Hepatocyte (in vitro differentiated cells): ENCODE results near the gene HOXD9. TPM values are rescaled to one million over a fixed set of nuclear protein-coding genes. Genes with fewer than 3 reads are reported as not detected.

Source experiments
- DNase-seq: peaks from one replicate; pipeline ENCODE4 v3.0.0-alpha.2; 2016; ENCODE audit warnings: low spot score
- H2AFZ ChIP-seq: fragments of 200-600 bp; sonication (generic); 2 replicates; pipeline ENCODE4 v1.6.0; 2016; ENCODE audit warnings: antibody characterized with exemption, mild to moderate bottlenecking
- H3K27ac ChIP-seq: fragments of 200-600 bp; sonication (generic); 2 replicates; pipeline ENCODE4 v1.5.1; 2016; ENCODE audit warnings: mild to moderate bottlenecking
- H3K27me3 ChIP-seq: fragments of 200-600 bp; sonication (generic); 2 replicates; pipeline ENCODE4 v1.6.1; 2016
- H3K36me3 ChIP-seq: fragments of 200-600 bp; sonication (generic); replicated peaks from 2 replicates; pipeline ENCODE4 v1.5.1; 2016; ENCODE audit warnings: low read depth; ENCODE audit not compliant: insufficient read depth
- H3K4me1 ChIP-seq: fragments of 200-600 bp; sonication (generic); 2 replicates; pipeline ENCODE4 v1.5.1; 2016; ENCODE audit warnings: mild to moderate bottlenecking, moderate library complexity; ENCODE audit not compliant: insufficient read depth
- H3K4me2 ChIP-seq: fragments of 200-600 bp; sonication (generic); 2 replicates; pipeline ENCODE4 v1.6.0; 2016
- H3K4me3 ChIP-seq: fragments of 200-600 bp; sonication (generic); 2 replicates; pipeline ENCODE4 v1.5.1; 2016; ENCODE audit warnings: mild to moderate bottlenecking
- H3K79me2 ChIP-seq: fragments of 200-600 bp; sonication (generic); 2 replicates; pipeline ENCODE4 v1.6.0; 2017; ENCODE audit warnings: mild to moderate bottlenecking
- H3K9me2 ChIP-seq: fragments of 200-600 bp; sonication (generic); replicated peaks from 2 replicates; pipeline ENCODE4 v1.6.0; 2017; ENCODE audit warnings: mild to moderate bottlenecking; ENCODE audit not compliant: insufficient read depth
- H3K9me3 ChIP-seq: fragments of 200-600 bp; sonication (generic); 2 replicates; pipeline ENCODE4 v1.5.1; 2016; ENCODE audit warnings: low read depth, mild to moderate bottlenecking
- H4K20me1 ChIP-seq: fragments of 200-600 bp; sonication (generic); 2 replicates; pipeline ENCODE4 v1.6.0; 2016; ENCODE audit warnings: mild to moderate bottlenecking; ENCODE audit not compliant: insufficient read depth, poor library complexity, severe bottlenecking
- EZH2 ChIP-seq: fragments of 200-600 bp; sonication (generic); IDR thresholded peaks from 2 replicates; pipeline ENCODE4 v1.6.1; 2016; ENCODE audit warnings: antibody characterized with exemption, mild to moderate bottlenecking, borderline replicate concordance
- EZH2phosphoT487 ChIP-seq: fragments of 200-600 bp; sonication (generic); IDR thresholded peaks from one replicate; pipeline ENCODE4 v1.6.1; 2018; ENCODE audit warnings: antibody characterized with exemption, mild to moderate bottlenecking, low read depth, moderate library complexity; ENCODE audit not compliant: unreplicated experiment, severe bottlenecking
- WGBS: methylation state at CpG from one replicate; pipeline ENCODE4 v1.1.6; 2016; ENCODE audit warnings: low lambda C conversion rate; ENCODE audit errors: missing lambda C conversion rate; 5-methylcytosine and 5-hydroxymethylcytosine counted together
- polyA plus RNA-seq: library from polyadenylated mRNA; unstranded; fragments of >200 nt; fragmentation: Nextera tagmentation; extraction: Ambion mirVana; gene quantifications from 2 replicates; pipeline ENCODE4 v1.2.1, GENCODE V29; 2016
- total RNA-seq: library from RNA; depleted of rRNA; stranded (reverse); fragments of >200 nt; gene quantifications from 2 replicates; pipeline ENCODE4 v1.2.3, GENCODE V29; 2014
- TF ChIP-seq, protein P1 (sequence below): fragments of 200-600 bp; sonication (generic); IDR thresholded peaks from 2 replicates; pipeline ENCODE4 v1.5.1; 2016; ENCODE audit warnings: antibody characterized with exemption, mild to moderate bottlenecking; ENCODE audit not compliant: poor library complexity

The HOXD9 gene
- total and polyA plus RNA-seq, 2 experiments from 2014 or later: 2.9 to 4.7 TPM

DNA sequence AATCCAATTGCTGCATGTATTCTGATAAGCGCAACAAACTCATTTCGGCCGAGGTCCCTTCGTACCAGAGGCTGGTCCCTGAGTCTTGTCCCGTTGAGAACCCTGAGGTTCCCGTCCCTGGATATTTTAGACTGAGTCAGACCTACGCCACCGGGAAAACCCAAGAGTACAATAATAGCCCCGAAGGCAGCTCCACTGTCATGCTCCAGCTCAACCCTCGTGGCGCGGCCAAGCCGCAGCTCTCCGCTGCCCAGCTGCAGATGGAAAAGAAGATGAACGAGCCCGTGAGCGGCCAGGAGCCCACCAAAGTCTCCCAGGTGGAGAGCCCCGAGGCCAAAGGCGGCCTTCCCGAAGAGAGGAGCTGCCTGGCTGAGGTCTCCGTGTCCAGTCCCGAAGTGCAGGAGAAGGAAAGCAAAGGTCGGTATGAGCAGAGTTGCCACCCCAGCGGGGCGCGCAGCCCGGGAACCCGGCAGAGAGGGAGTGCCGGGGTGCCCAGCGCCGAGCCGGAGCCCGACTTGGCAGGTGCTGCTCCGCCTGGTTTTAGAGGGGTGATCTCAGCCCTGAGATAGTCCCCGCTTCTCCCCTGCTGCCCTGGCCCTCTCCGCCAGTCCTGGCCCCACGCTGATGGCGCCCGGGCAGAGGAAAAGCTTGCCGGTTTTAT is 5.2 kb upstream of the HOXD9 start:
- Histone ChIP-seq H4K20me1 (peaks cover 79% of the 10 kb centered on the region), H3K79me2 (peaks cover 48% of the 10 kb centered on the region), H2AFZ (no peak overlapping the region), H3K9me2 (no peaks in the 10 kb centered on the region), H3K9me3 (peaks cover 3% of the 10 kb centered on the region), H3K27me3 (peaks cover 99% of the 10 kb centered on the region), H3K27ac (no peak overlapping the region), H3K36me3 (no peaks in the 10 kb centered on the region), H3K4me2 (no peak overlapping the region), H3K4me1 (peaks cover under 1% of the 10 kb centered on the region), H3K4me3 (no peak overlapping the region)
- no peak for DNase-seq
- whole genome bisulfite sequencing: 75% methylated on average over 40 of the region's 40 CpGs
- TF ChIP-seq EZH2 (no peak), EZH2phosphoT487 (no peak)
- TF ChIP-seq, protein P1, sequence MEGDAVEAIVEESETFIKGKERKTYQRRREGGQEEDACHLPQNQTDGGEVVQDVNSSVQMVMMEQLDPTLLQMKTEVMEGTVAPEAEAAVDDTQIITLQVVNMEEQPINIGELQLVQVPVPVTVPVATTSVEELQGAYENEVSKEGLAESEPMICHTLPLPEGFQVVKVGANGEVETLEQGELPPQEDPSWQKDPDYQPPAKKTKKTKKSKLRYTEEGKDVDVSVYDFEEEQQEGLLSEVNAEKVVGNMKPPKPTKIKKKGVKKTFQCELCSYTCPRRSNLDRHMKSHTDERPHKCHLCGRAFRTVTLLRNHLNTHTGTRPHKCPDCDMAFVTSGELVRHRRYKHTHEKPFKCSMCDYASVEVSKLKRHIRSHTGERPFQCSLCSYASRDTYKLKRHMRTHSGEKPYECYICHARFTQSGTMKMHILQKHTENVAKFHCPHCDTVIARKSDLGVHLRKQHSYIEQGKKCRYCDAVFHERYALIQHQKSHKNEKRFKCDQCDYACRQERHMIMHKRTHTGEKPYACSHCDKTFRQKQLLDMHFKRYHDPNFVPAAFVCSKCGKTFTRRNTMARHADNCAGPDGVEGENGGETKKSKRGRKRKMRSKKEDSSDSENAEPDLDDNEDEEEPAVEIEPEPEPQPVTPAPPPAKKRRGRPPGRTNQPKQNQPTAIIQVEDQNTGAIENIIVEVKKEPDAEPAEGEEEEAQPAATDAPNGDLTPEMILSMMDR: no peak

DNA sequence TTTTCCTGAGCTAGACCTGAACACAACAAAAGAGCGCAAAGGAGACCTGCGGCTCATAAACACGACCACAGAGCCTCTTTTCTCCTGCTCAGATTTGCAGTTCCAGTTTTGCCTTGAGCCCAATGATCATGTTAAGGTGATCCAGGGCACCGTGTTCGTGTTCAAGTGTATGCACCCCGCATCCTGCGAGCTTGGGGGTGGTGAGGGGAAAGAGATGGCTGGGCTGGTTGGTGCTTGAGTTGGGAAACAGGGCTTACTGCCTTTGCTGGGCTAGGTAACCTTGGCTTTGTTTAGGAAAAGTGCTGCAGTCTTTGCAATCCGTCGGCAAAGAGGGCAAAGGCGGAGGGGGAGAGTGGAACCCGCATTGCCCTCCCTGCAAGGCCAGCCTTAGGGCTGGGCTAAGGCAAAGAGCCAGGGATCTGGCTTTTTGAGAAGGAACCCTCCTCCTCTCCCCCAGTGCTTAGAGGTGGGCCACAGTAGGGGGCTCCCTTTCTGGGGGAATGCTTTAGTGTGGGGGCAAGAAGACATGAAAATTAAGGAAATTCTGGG is 4.6 kb upstream of the HOXD9 start:
- Histone ChIP-seq H3K27ac (no peak overlapping the region), H3K27me3 (peaks cover 99% of the 10 kb centered on the region), H3K4me3 (no peak overlapping the region), H3K79me2 (peaks cover 42% of the 10 kb centered on the region), H3K36me3 (no peaks in the 10 kb centered on the region), H3K4me2 (no peak overlapping the region), H3K4me1 (peaks cover 7% of the 10 kb centered on the region), H4K20me1 (peaks cover 75% of the 10 kb centered on the region), H2AFZ (no peak overlapping the region), H3K9me2 (no peaks in the 10 kb centered on the region), H3K9me3 (peaks cover 3% of the 10 kb centered on the region)
- 53% methylated on average over 11 of the region's 11 CpGs for whole genome bisulfite sequencing
- TF ChIP-seq, protein P1: no peak
- TF ChIP-seq EZH2phosphoT487: no peak
- TF ChIP-seq EZH2: no peak
- DNase-seq: no peak

DNA sequence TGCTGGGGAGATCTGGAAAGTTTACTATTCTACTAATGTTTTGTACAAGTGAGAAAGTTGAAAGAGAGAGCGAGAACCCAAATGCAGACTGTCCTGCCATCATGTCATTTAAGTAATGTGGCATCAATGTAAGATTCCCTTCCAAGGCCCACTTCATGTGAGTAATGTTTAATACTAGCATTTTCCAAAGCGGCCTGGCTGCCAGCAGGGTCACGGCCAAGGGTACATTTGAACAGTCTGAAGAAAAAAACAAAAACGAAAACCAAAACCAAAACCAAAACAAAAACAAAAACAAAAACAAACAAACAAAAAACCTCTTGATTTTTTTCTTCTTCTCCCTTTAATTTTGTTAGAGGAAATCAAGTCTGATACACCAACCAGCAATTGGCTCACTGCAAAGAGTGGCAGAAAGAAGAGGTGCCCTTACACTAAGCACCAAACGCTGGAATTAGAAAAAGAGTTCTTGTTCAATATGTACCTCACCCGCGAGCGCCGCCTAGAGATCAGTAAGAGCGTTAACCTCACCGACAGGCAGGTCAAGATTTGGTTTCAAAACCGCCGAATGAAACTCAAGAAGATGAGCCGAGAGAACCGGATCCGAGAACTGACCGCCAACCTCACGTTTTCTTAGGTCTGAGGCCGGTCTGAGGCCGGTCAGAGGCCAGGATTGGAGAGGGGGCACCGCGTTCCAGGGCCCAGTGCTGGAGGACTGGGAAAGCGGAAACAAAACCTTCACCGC is 3.7 kb upstream of the HOXD9 start:
- peaks cover 99% of the 10 kb centered on the region for H3K27me3 ChIP-seq
- H3K9me3 ChIP-seq: no peaks in the 10 kb centered on the region
- no peak overlapping the region for H3K4me2 ChIP-seq
- H2AFZ ChIP-seq: no peak overlapping the region
- H4K20me1 ChIP-seq: peaks cover 66% of the 10 kb centered on the region
- H3K27ac ChIP-seq: no peak overlapping the region
- H3K79me2 ChIP-seq: peaks cover 33% of the 10 kb centered on the region
- H3K36me3 ChIP-seq: no peaks in the 10 kb centered on the region
- DNase-seq: no peak
- WGBS: 39% methylated on average over 24 of the region's 24 CpGs
- H3K9me2 ChIP-seq: no peaks in the 10 kb centered on the region
- no peak for TF ChIP-seq EZH2
- TF ChIP-seq, protein P1: peak; percentile 37
- H3K4me3 ChIP-seq: no peak overlapping the region
- H3K4me1 ChIP-seq: peaks cover 13% of the 10 kb centered on the region
